ENCODE results near the gene HOXB9.
A peak's percentile ranks its signal among the peaks of the same experiment; 100 is the strongest.

The HOXB9 gene

DNA sequence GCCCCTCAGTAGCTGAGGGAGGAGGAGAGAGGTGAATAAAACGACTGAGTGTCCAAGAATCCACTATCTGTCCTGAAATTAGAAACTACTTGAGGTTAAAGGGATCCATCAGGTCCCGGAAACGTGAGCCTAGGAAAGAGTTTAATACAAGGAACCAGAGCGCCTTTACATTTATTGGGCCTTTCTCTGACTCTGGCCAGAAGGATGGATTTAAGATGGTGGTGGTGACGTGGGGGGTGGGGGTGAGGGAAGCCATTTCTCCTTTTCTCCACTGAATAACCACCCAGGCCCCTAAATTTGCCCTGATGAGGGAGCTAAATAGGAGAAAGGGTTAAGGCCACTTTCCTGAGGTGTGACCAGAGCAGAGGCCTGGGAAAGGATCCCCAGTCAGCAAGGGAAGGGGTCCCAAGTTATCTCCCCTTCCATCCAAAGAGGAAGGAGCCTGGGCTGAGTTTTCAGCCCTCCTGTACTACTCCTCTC lies 1.0 kb upstream of the HOXB9 start:
- Histone ChIP-seq H3K9me2 (replicated peaks; ENCODE audit: insufficient read depth, low read length) (no peaks in the 10 kb centered on the region), H3K79me2 (ENCODE audit: low read length) (no peaks in the 10 kb centered on the region), H3F3A (ENCODE audit: insufficient read depth, low read length) (no peaks in the 10 kb centered on the region), H3K27me3 (replicated peaks; ENCODE audit: insufficient read depth, low read length) (peaks cover 81% of the 10 kb centered on the region), H3K27ac (ENCODE audit: low read length) (no peak overlapping the region), H4K20me1 (ENCODE audit: insufficient read depth, low read length) (no peaks in the 10 kb centered on the region), H3K4me1 (ENCODE audit: low read length) (no peaks in the 10 kb centered on the region), H3K4me2 (ENCODE audit: low read depth, low read length) (peak overlapping the region; percentile 62; the same call in 1 of the 2 replicates), H2AFZ (ENCODE audit: low read length) (no peak overlapping the region), H3K9me3 (replicated peaks; ENCODE audit: insufficient read depth, low read length) (no peaks in the 10 kb centered on the region), H3K36me3 (replicated peaks; ENCODE audit: insufficient read depth, low read length) (no peaks in the 10 kb centered on the region), H3K4me3 (ENCODE audit: low read length) (no peak overlapping the region), H3K9ac (ENCODE audit: low read length) (no peak overlapping the region)
- DNase-seq = no peak
- no peak for TF ChIP-seq EZH2 (optimal IDR thresholded peaks at IDR 0.05; ENCODE audit: low read depth, low read length)
- TF ChIP-seq, protein P1, sequence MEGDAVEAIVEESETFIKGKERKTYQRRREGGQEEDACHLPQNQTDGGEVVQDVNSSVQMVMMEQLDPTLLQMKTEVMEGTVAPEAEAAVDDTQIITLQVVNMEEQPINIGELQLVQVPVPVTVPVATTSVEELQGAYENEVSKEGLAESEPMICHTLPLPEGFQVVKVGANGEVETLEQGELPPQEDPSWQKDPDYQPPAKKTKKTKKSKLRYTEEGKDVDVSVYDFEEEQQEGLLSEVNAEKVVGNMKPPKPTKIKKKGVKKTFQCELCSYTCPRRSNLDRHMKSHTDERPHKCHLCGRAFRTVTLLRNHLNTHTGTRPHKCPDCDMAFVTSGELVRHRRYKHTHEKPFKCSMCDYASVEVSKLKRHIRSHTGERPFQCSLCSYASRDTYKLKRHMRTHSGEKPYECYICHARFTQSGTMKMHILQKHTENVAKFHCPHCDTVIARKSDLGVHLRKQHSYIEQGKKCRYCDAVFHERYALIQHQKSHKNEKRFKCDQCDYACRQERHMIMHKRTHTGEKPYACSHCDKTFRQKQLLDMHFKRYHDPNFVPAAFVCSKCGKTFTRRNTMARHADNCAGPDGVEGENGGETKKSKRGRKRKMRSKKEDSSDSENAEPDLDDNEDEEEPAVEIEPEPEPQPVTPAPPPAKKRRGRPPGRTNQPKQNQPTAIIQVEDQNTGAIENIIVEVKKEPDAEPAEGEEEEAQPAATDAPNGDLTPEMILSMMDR (IDR thresholded peaks at IDR 0.05; ENCODE audit: low read length) = no peak

DNA sequence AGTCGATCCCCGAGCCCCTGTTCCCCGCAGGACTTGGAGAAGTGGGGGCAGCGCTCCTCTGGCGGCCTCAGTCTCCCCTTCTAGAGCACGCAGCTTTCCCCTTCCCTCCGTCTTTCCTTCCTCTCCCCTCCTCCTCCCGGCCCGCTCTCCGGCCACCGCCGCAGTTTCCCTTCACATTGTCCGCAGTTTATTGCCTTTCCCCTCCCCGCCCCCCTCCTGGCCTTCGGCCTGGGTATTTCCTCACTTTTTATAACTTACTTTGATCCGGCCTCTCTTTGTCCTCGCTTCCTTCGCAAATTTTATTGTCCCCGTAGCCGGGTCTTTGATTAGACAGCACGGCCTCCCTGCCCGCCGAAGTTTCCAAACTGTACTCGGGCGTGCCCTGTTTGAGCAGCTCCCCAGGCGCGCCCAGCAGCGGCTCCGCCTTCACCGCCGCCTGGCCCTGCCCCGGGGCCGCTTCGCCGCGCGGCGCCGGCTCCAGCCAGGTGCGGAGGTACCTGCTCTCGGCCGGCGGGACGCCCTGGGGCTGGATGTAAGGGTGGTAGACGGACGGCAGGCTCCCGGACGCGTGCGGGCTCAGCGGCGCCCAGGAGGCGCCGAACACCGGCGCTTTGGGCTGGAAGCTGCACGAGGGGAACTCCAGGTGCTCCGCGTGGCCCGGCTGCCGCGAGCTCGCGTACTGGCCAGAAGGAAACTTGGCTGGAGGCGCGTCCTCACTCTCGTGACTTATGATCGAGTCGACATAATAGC lies 488 bp downstream of the HOXB9 start:
- H3K4me3 ChIP-seq (ENCODE audit: low read length) = peak overlapping the region; percentile 52
- peak; percentile 72 for DNase-seq
- H4K20me1 ChIP-seq (ENCODE audit: insufficient read depth, low read length) = no peaks in the 10 kb centered on the region
- no peaks in the 10 kb centered on the region for H3K4me1 ChIP-seq (ENCODE audit: low read length)
- H3K27ac ChIP-seq (ENCODE audit: low read length) = no peak overlapping the region
- no peaks in the 10 kb centered on the region for H3K9me3 ChIP-seq (replicated peaks; ENCODE audit: insufficient read depth, low read length)
- no peaks in the 10 kb centered on the region for H3K36me3 ChIP-seq (replicated peaks; ENCODE audit: insufficient read depth, low read length)
- TF ChIP-seq, protein P1 (IDR thresholded peaks at IDR 0.05; ENCODE audit: low read length) = no peak
- no peak for TF ChIP-seq EZH2phosphoT487 (IDR thresholded peaks at IDR 0.05; ENCODE audit: low read length)
- TF ChIP-seq EZH2 (optimal IDR thresholded peaks at IDR 0.05; ENCODE audit: low read depth, low read length) = no peak
- no peaks in the 10 kb centered on the region for H3F3A ChIP-seq (ENCODE audit: insufficient read depth, low read length)
- H3K4me2 ChIP-seq (ENCODE audit: low read depth, low read length) = peak overlapping the region; percentile 91
- no peaks in the 10 kb centered on the region for H3K79me2 ChIP-seq (ENCODE audit: low read length)
- H2AFZ ChIP-seq (ENCODE audit: low read length) = peak overlapping the region; percentile 25
- peaks cover 92% of the 10 kb centered on the region for H3K27me3 ChIP-seq (replicated peaks; ENCODE audit: insufficient read depth, low read length)
- no peaks in the 10 kb centered on the region for H3K9me2 ChIP-seq (replicated peaks; ENCODE audit: insufficient read depth, low read length)
- H3K9ac ChIP-seq (ENCODE audit: low read length) = no peak overlapping the region; the same call in 1 of the 2 replicates

DNA sequence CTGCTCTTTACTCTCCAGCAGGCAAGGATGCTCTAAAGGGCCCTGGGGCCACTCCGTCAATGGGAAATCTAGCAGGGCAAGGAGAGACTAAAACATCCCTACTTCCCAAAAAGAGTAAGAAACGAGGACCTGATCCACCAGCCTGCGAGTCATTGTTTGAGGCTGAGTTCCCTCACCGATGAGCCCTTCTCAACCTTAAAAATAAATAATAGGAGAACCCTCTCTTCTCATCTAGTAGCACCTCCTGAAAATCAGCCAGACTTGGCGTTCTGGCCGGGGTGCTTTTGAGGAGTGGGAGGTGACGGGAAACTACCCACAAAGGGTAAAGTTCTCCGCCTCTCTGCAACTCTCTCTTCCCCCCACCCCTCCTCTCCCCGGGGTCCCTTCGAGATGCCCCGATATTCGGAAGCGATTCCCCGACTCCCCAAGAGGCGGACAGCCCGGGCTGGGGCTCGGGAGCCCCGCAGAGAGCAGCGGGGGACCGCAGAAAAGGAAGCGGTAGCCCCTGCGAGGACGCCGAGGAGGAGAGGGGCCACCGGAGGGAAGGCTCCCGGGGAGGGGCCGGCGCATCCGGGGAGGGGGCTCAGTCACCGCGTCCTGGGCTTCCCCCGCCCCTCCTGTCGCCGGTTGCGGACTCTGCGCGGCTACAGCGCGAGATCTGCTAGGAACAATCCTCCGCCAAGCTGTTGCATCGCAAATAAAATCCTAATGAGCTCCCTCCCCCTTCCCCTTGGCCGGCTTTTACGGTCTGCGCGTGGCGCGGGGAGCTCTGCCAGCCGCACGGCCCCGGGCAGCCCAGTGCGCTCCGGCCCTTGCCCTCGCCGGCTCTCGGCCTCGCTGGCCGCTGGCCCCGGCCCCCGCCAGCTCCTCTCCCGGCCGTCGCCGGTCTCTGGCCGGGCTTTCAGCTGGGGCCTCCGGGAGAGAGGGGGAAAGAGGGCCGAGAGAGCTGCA lies 1.3 kb downstream of the HOXB9 start:
- H3F3A ChIP-seq (ENCODE audit: insufficient read depth, low read length) = no peaks in the 10 kb centered on the region
- no peak overlapping the region for H3K27ac ChIP-seq (ENCODE audit: low read length)
- TF ChIP-seq EZH2 (optimal IDR thresholded peaks at IDR 0.05; ENCODE audit: low read depth, low read length) (no peak), EZH2phosphoT487 (IDR thresholded peaks at IDR 0.05; ENCODE audit: low read length) (no peak)
- TF ChIP-seq, protein P1 (IDR thresholded peaks at IDR 0.05; ENCODE audit: low read length) = no peak
- no peaks in the 10 kb centered on the region for H3K4me1 ChIP-seq (ENCODE audit: low read length)
- no peaks in the 10 kb centered on the region for H3K9me3 ChIP-seq (replicated peaks; ENCODE audit: insufficient read depth, low read length)
- H3K4me2 ChIP-seq (ENCODE audit: low read depth, low read length) = peak overlapping the region; percentile 91
- H3K9me2 ChIP-seq (replicated peaks; ENCODE audit: insufficient read depth, low read length) = no peaks in the 10 kb centered on the region
- H2AFZ ChIP-seq (ENCODE audit: low read length) = 0 out of 2 replicates have a peak overlapping the region, but pooled peaks have one; percentile 25
- no peak overlapping the region for H3K9ac ChIP-seq (ENCODE audit: low read length)
- H3K36me3 ChIP-seq (replicated peaks; ENCODE audit: insufficient read depth, low read length) = no peaks in the 10 kb centered on the region
- peaks cover 92% of the 10 kb centered on the region for H3K27me3 ChIP-seq (replicated peaks; ENCODE audit: insufficient read depth, low read length)
- DNase-seq = no peak
- no peaks in the 10 kb centered on the region for H3K79me2 ChIP-seq (ENCODE audit: low read length)
- H3K4me3 ChIP-seq (ENCODE audit: low read length) = peak overlapping the region; percentile 52
- no peaks in the 10 kb centered on the region for H4K20me1 ChIP-seq (ENCODE audit: insufficient read depth, low read length)

All from MM.1S (cell line).